H9 (cell line): ENCODE results near the gene HOXD10. TPM values are rescaled to one million over a fixed set of nuclear protein-coding genes. Genes with fewer than 3 reads are reported as not detected.

Experiments
- DNase-seq: peaks from one replicate; pipeline ENCODE4 v3.0.0-alpha.2; 2017
- H2AFZ ChIP-seq: one replicate; pipeline ENCODE4 v1.6.1; 2013; ENCODE audit warnings: mild to moderate bottlenecking, low read length, control low read depth, moderate library complexity
- H2AK5ac ChIP-seq: 2 replicates; pipeline ENCODE4 v1.6.1; 2013; ENCODE audit warnings: low read length, control low read depth, mixed read lengths; ENCODE audit not compliant: insufficient read length
- H2BK120ac ChIP-seq: one replicate; pipeline ENCODE4 v1.6.1; 2013; ENCODE audit warnings: low read depth, mild to moderate bottlenecking, low read length, control low read depth, inconsistent platforms; ENCODE audit not compliant: poor library complexity, severe bottlenecking
- H2BK12ac ChIP-seq: 2 replicates; pipeline ENCODE4 v1.6.1; 2013; ENCODE audit warnings: low read length, control low read depth, mixed read lengths, low read depth; ENCODE audit not compliant: insufficient read length
- H2BK15ac ChIP-seq: 2 replicates; pipeline ENCODE4 v1.6.1; 2013; ENCODE audit warnings: low read depth, low read length, control low read depth
- H2BK20ac ChIP-seq: one replicate; pipeline ENCODE4 v1.6.1; 2013; ENCODE audit warnings: low read depth, mild to moderate bottlenecking, low read length, control low read depth, inconsistent platforms; ENCODE audit not compliant: poor library complexity, severe bottlenecking
- H2BK5ac ChIP-seq: 2 replicates; pipeline ENCODE4 v1.6.1; 2013; ENCODE audit warnings: low read length, control low read depth, mixed read lengths; ENCODE audit not compliant: insufficient read length
- H3K14ac ChIP-seq: 2 replicates; pipeline ENCODE4 v1.6.1; 2013; ENCODE audit warnings: low read length, control low read depth; ENCODE audit not compliant: insufficient read depth
- H3K18ac ChIP-seq: 2 replicates; pipeline ENCODE4 v1.6.1; 2013; ENCODE audit warnings: low read depth, mild to moderate bottlenecking, mixed read lengths, low read length, control low read depth; ENCODE audit not compliant: insufficient read length
- H3K23ac ChIP-seq: 2 replicates; pipeline ENCODE4 v1.6.1; 2013; ENCODE audit warnings: low read length, control low read depth, mixed read lengths, low read depth; ENCODE audit not compliant: insufficient read length
- H3K23me2 ChIP-seq: 2 replicates; pipeline ENCODE4 v1.6.1; 2013; ENCODE audit warnings: low read depth, mild to moderate bottlenecking, mixed read lengths, low read length, control low read depth; ENCODE audit not compliant: insufficient read length, poor library complexity, severe bottlenecking
- H3K27ac ChIP-seq: 2 replicates; pipeline ENCODE4 v1.5.1; 2013; ENCODE audit warnings: low read length, control low read depth, mixed read lengths, low read depth; ENCODE audit not compliant: insufficient read length
- H3K27me3 ChIP-seq: 2 replicates; pipeline ENCODE4 v1.6.1; 2013; ENCODE audit warnings: low read length, control low read depth, inconsistent platforms; ENCODE audit not compliant: insufficient read depth
- H3K4ac ChIP-seq: 2 replicates; pipeline ENCODE4 v1.6.1; 2013; ENCODE audit warnings: low read depth, mild to moderate bottlenecking, control low read depth, inconsistent platforms, low read length, moderate library complexity
- H3K4me1 ChIP-seq: 2 replicates; pipeline ENCODE4 v1.6.1; 2013; ENCODE audit warnings: low read length, control low read depth, inconsistent platforms; ENCODE audit not compliant: insufficient read depth
- H3K4me2 ChIP-seq: 2 replicates; pipeline ENCODE4 v1.6.1; 2013; ENCODE audit warnings: low read length, control low read depth, mixed read lengths; ENCODE audit not compliant: insufficient read length, insufficient read depth
- H3K56ac ChIP-seq: 2 replicates; pipeline ENCODE4 v1.6.1; 2013; ENCODE audit warnings: low read depth, mild to moderate bottlenecking, mixed read lengths, low read length, control low read depth; ENCODE audit not compliant: insufficient read length
- H3K79me1 ChIP-seq: 2 replicates; pipeline ENCODE4 v1.6.1; 2013; ENCODE audit warnings: low read depth, mild to moderate bottlenecking, moderate library complexity, low read length, control low read depth, inconsistent platforms; ENCODE audit not compliant: insufficient read depth, poor library complexity, severe bottlenecking
- H3K79me2 ChIP-seq: 2 replicates; pipeline ENCODE4 v1.6.1; 2013; ENCODE audit warnings: low read length, control low read depth, inconsistent platforms; ENCODE audit not compliant: insufficient read depth
- H3K9ac ChIP-seq: 2 replicates; pipeline ENCODE4 v1.6.1; 2013; ENCODE audit warnings: low read length, control low read depth, mixed read lengths; ENCODE audit not compliant: insufficient read length; ENCODE audit errors: extremely low read depth
- H3K9me3 ChIP-seq: one replicate; pipeline ENCODE4 v1.6.1; 2013; ENCODE audit warnings: low read depth, low read length, inconsistent platforms; ENCODE audit not compliant: control insufficient read depth
- H3T11ph ChIP-seq: one replicate; pipeline ENCODE4 v1.6.1; 2013; ENCODE audit warnings: mild to moderate bottlenecking, low read length, control low read depth, inconsistent platforms
- H4K20me1 ChIP-seq: one replicate; pipeline ENCODE4 v1.6.1; 2013; ENCODE audit not compliant: control insufficient read depth, insufficient read length, insufficient read depth
- H4K5ac ChIP-seq: 2 replicates; pipeline ENCODE4 v1.6.1; 2013; ENCODE audit warnings: low read depth, mild to moderate bottlenecking, mixed read lengths, low read length, control low read depth; ENCODE audit not compliant: insufficient read length
- H4K8ac ChIP-seq: replicated peaks from 2 replicates; pipeline ENCODE4 v1.6.1; 2013; ENCODE audit warnings: low read length, control low read depth, mixed read lengths, low read depth; ENCODE audit not compliant: insufficient read length
- H4K91ac ChIP-seq: 2 replicates; pipeline ENCODE4 v1.6.1; 2013; ENCODE audit warnings: low read depth, mild to moderate bottlenecking, moderate library complexity, mixed read lengths, low read length, control low read depth; ENCODE audit not compliant: insufficient read length
- H3K27ac Mint-ChIP-seq, 3 experiments: 2 replicates in 2 of 3; 3 replicates in 1 of 3; pipeline ENCODE4 v1.8.0; 2020 to 2021; ENCODE audit warnings: mixed read lengths in 3 of 3, mild to moderate bottlenecking in 1 of 3, moderate library complexity in 1 of 3
- H3K27me3 Mint-ChIP-seq: 2 replicates; pipeline ENCODE4 v1.8.0; 2021; ENCODE audit warnings: low read depth, mild to moderate bottlenecking, moderate library complexity, mixed read lengths
- H3K36me3 Mint-ChIP-seq, 3 experiments: 2 replicates in 2 of 3; 3 replicates in 1 of 3; pipeline ENCODE4 v1.8.0; 2020 to 2021; ENCODE audit warnings: low read depth in 3 of 3, mixed read lengths in 3 of 3; ENCODE audit not compliant: insufficient read depth in 1 of 3
- H3K4me1 Mint-ChIP-seq, 2 experiments: 2 replicates each; pipeline ENCODE4 v1.8.0; 2020; ENCODE audit warnings: mixed read lengths in 2 of 2
- H3K4me3 Mint-ChIP-seq, 2 experiments: 2 replicates in 1 of 2; 3 replicates in 1 of 2; pipeline ENCODE4 v1.8.0; 2020 to 2021; ENCODE audit warnings: mild to moderate bottlenecking in 2 of 2, mixed read lengths in 2 of 2, moderate library complexity in 1 of 2
- H3K9me3 Mint-ChIP-seq, 2 experiments: 2 replicates in 1 of 2; 3 replicates in 1 of 2; pipeline ENCODE4 v1.8.0; 2020; ENCODE audit warnings: mild to moderate bottlenecking in 2 of 2, mixed read lengths in 2 of 2, moderate library complexity in 1 of 2
- WGBS: extraction: QIAGEN DNeasy Blood & Tissue Kit; methylation state at CpG from one replicate; pipeline ENCODE4 v1.1.7; 2013; ENCODE audit warnings: missing lambda C conversion rate, low lambda C conversion rate, mixed read lengths; ENCODE audit not compliant: insufficient read length; ENCODE audit errors: extremely low coverage; 5-methylcytosine and 5-hydroxymethylcytosine counted together
- total RNA-seq: library from RNA; stranded (reverse); gene quantifications from 2 replicates; pipeline ENCODE4 v1.2.1, GENCODE V29; 2021
- TF ChIP-seq, protein P1 (sequence below): fragments of 200-600 bp; sonication (generic); conservative IDR thresholded peaks from 3 replicates; pipeline ENCODE4 v1.8.0; 2021; ENCODE audit warnings: antibody characterized with exemption, mild to moderate bottlenecking

The HOXD10 gene
- total RNA-seq, 1 experiment from 2014 or later = not detected

DNA sequence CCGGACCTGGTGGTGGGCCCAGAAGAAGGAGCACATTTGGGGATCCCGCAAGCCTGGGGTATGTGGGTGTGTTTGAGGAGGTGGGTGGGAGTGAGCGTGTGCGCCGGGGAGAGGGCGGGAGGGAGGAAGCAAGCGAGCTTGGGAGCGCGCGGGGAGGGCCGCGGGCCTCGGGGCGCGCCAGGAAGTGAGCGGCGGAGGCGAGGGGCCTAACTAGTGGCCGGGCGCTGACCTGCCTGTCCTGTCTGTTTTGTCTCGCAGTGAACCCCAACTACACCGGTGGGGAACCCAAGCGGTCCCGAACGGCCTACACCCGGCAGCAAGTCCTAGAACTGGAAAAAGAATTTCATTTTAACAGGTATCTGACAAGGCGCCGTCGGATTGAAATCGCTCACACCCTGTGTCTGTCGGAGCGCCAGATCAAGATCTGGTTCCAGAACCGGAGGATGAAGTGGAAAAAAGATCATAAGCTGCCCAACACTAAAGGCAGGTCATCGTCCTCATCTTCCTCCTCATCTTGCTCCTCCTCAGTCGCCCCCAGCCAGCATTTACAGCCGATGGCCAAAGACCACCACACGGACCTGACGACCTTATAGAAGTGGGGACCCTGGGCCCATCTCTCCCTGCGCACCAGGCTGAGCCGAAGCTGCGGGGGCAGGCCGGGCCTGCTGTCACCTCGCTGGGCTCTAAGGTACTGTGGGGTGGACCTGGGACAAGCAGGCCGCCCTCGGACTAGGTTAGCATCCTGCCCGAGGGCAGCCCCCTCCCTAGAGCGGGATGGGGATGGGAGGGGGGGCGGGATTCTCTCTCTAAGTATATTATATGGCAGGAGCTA is 36.0 kb downstream of the HOXD10 start:
- Histone ChIP-seq H3K27me3 (peaks cover 100% of the 10 kb centered on the region), H4K91ac (no peak overlapping the region), H3K79me2 (no peaks in the 10 kb centered on the region), H3K14ac (no peak overlapping the region), H3K18ac (no peak overlapping the region), H2AK5ac (no peak overlapping the region), H3K27ac (no peak overlapping the region), H3K9me3 (no peaks in the 10 kb centered on the region), H3K4ac (no peak overlapping the region), H2BK15ac (no peak overlapping the region), H3K9ac (no peak overlapping the region), H4K20me1 (no peaks in the 10 kb centered on the region), H2BK20ac (no peak overlapping the region), H4K5ac (no peak overlapping the region), H2AFZ (no peak overlapping the region), H2BK5ac (no peak overlapping the region), H3K23me2 (no peaks in the 10 kb centered on the region), H3K56ac (no peak overlapping the region), H3K79me1 (no peaks in the 10 kb centered on the region), H3K4me2 (no peak overlapping the region), H2BK12ac (no peak overlapping the region), H3K4me1 (no peaks in the 10 kb centered on the region; the same call in 1 of the 2 replicates), H3T11ph (no peak overlapping the region), H3K23ac (no peak overlapping the region), H2BK120ac (no peak overlapping the region), H4K8ac (no peak overlapping the region)
- no peak for DNase-seq
- H3K4me3 Mint-ChIP-seq = no peak overlapping the region; a peak in 1 of 5 replicates
- H3K27me3 Mint-ChIP-seq = peaks cover 100% of the 10 kb centered on the region
- no CpG with 5 or more reads among the region's 48 CpGs for WGBS
- peaks cover 5 to 6% of the 10 kb centered on the region in 2 experiments; a peak in 2 of 5 replicates for H3K9me3 Mint-ChIP-seq
- H3K36me3 Mint-ChIP-seq = no peaks in the 10 kb centered on the region; a peak in 1 of 7 replicates
- H3K27ac Mint-ChIP-seq = no peak overlapping the region
- peaks cover 4 to 29% of the 10 kb centered on the region in 2 experiments; a peak in 3 of 4 replicates for H3K4me1 Mint-ChIP-seq
- TF ChIP-seq, protein P1, sequence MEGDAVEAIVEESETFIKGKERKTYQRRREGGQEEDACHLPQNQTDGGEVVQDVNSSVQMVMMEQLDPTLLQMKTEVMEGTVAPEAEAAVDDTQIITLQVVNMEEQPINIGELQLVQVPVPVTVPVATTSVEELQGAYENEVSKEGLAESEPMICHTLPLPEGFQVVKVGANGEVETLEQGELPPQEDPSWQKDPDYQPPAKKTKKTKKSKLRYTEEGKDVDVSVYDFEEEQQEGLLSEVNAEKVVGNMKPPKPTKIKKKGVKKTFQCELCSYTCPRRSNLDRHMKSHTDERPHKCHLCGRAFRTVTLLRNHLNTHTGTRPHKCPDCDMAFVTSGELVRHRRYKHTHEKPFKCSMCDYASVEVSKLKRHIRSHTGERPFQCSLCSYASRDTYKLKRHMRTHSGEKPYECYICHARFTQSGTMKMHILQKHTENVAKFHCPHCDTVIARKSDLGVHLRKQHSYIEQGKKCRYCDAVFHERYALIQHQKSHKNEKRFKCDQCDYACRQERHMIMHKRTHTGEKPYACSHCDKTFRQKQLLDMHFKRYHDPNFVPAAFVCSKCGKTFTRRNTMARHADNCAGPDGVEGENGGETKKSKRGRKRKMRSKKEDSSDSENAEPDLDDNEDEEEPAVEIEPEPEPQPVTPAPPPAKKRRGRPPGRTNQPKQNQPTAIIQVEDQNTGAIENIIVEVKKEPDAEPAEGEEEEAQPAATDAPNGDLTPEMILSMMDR = no peak
